Suprapubic skin (tissue), 4 donors: ENCODE results near the gene TTPAL. TPM values are rescaled to one million over a fixed set of nuclear protein-coding genes. Genes with fewer than 3 reads are reported as not detected.

Experiments
- DNase-seq, 2 donors: peaks; one replicate each; pipeline ENCODE4 v3.0.0-alpha.2; 2019; ENCODE audit warnings: low spot score in 2 of 2
- H3K27ac ChIP-seq: fragments of 200-600 bp; sonication (generic); one replicate; pipeline ENCODE4 v1.5.1; 2019
- H3K27me3 ChIP-seq: fragments of 200-600 bp; sonication (generic); one replicate; pipeline ENCODE4 v1.5.1; 2019
- H3K36me3 ChIP-seq: fragments of 200-600 bp; sonication (generic); one replicate; pipeline ENCODE4 v1.5.1; 2019
- H3K4me1 ChIP-seq: fragments of 200-600 bp; sonication (generic); one replicate; pipeline ENCODE4 v1.5.1; 2019
- H3K4me3 ChIP-seq: fragments of 200-600 bp; sonication (generic); one replicate; pipeline ENCODE4 v1.5.1; 2019; ENCODE audit warnings: mild to moderate bottlenecking
- H3K9me3 ChIP-seq: fragments of 200-600 bp; sonication (generic); one replicate; pipeline ENCODE4 v1.5.1; 2019
- EP300 ChIP-seq: sonication (generic); formaldehyde crosslinking; IDR thresholded peaks from one replicate; pipeline ENCODE4 v1.6.1; 2017; ENCODE audit warnings: antibody characterized with exemption
- POLR2A ChIP-seq, 2 donors: fragments of 450-650 bp; IDR thresholded peaks; one replicate each; pipeline ENCODE4 v1.6.1; 2017; ENCODE audit warnings: antibody characterized with exemption in 2 of 2, mild to moderate bottlenecking in 2 of 2, moderate library complexity in 2 of 2
- POLR2AphosphoS5 ChIP-seq, 3 donors: sonication (generic); formaldehyde crosslinking; IDR thresholded peaks; one replicate each; pipeline ENCODE4 v1.6.1; 2017; ENCODE audit warnings: antibody characterized with exemption in 3 of 3
- WGBS: methylation state at CpG from one replicate; pipeline ENCODE4 v1.1.5; 2018; 5-methylcytosine and 5-hydroxymethylcytosine counted together
- total RNA-seq, 4 donors: library from RNA; depleted of rRNA; stranded (reverse); fragments of >200 nt; gene quantifications; one replicate each; pipeline ENCODE4 v1.1.0, GENCODE V29; 2016
- TF ChIP-seq, protein P1 (sequence below), 2 donors: fragments of 200-600 bp in 1 of 2; fragments of 450-650 bp in 1 of 2; sonication (generic) in 1 of 2; IDR thresholded peaks; one replicate each; pipeline ENCODE4 v1.5.1; 2016 to 2019; ENCODE audit warnings: antibody characterized with exemption in 2 of 2, mild to moderate bottlenecking in 1 of 2, moderate library complexity in 1 of 2

TTPAL gene
- total RNA-seq, 4 donors from 2014 or later: 13.6 to 38.5 (median 29.4) TPM

- H3K9me3 ChIP-seq: no peaks in the 10 kb centered on the region
- no peak overlapping the region for H3K27ac ChIP-seq
- TF ChIP-seq, protein P1, sequence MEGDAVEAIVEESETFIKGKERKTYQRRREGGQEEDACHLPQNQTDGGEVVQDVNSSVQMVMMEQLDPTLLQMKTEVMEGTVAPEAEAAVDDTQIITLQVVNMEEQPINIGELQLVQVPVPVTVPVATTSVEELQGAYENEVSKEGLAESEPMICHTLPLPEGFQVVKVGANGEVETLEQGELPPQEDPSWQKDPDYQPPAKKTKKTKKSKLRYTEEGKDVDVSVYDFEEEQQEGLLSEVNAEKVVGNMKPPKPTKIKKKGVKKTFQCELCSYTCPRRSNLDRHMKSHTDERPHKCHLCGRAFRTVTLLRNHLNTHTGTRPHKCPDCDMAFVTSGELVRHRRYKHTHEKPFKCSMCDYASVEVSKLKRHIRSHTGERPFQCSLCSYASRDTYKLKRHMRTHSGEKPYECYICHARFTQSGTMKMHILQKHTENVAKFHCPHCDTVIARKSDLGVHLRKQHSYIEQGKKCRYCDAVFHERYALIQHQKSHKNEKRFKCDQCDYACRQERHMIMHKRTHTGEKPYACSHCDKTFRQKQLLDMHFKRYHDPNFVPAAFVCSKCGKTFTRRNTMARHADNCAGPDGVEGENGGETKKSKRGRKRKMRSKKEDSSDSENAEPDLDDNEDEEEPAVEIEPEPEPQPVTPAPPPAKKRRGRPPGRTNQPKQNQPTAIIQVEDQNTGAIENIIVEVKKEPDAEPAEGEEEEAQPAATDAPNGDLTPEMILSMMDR (IDR thresholded peaks at IDR 0.05): no peak
- TF ChIP-seq POLR2AphosphoS5 (IDR thresholded peaks at IDR 0.05) (no peak), EP300 (no peak)
- H3K36me3 ChIP-seq: no peaks in the 10 kb centered on the region
- no peaks in the 10 kb centered on the region for H3K27me3 ChIP-seq
- H3K4me3 ChIP-seq: no peak overlapping the region
- H3K4me1 ChIP-seq: no peaks in the 10 kb centered on the region
- 47% methylated on average over 6 of the region's 6 CpGs for WGBS
- no peak for DNase-seq
These were observed 18.7 kb upstream of the TTPAL start for GRCh38 chr20:44457016-44457415.

DNA sequence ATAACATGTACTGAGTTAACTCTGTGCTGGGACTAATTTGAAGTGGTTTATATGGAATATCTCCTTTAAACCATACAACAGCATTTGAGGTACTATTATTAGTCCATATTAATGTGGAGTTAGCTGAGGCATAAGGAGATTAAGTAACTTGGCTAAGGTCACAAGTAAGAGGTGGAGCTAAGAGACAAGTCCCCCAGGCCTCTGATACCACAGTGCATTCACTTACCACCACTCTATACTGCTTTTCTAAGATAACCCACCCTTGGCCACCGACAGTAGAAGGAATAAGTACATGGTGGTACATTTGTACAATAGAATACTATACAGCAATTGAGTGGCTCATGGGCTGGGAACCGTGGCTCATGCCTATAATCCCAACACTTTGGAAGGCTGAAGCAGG, 16.4 kb upstream of the TTPAL start:
- Histone ChIP-seq H3K4me1 (no peaks in the 10 kb centered on the region), H3K27me3 (no peaks in the 10 kb centered on the region), H3K36me3 (no peaks in the 10 kb centered on the region), H3K4me3 (no peak overlapping the region), H3K27ac (no peak overlapping the region), H3K9me3 (no peaks in the 10 kb centered on the region)
- WGBS: 95% methylated on average over 2 of the region's 2 CpGs
- TF ChIP-seq POLR2AphosphoS5 (IDR thresholded peaks at IDR 0.05) (no peak), EP300 (no peak), POLR2A (IDR thresholded peaks at IDR 0.05) (no peak)
- TF ChIP-seq, protein P1 (IDR thresholded peaks at IDR 0.05): no peak
- DNase-seq: no peak

DNA sequence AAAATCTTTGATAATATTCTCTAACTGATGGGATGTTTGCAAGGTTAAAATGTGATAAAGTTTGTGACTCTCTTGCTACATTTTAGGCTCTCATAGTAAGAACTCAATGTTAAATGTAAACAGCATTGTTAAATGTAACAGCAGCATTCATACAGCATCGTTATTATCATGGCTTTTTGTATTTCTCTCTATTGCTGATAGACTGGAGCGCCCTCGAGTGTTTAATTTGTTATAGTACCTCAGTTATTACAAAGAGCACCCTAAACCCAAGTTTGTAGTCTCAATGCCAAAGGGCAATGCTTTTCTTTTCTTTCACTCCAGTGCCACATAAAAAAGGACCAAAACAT, 14.9 kb upstream of the TTPAL start:
- no peak for DNase-seq
- peaks cover 4% of the 10 kb centered on the region for H3K4me1 ChIP-seq
- no peak overlapping the region for H3K27ac ChIP-seq
- H3K9me3 ChIP-seq: no peaks in the 10 kb centered on the region
- H3K36me3 ChIP-seq: no peaks in the 10 kb centered on the region
- no peaks in the 10 kb centered on the region for H3K27me3 ChIP-seq
- no peak for TF ChIP-seq POLR2AphosphoS5 (IDR thresholded peaks at IDR 0.05)
- TF ChIP-seq, protein P1 (IDR thresholded peaks at IDR 0.05): peak; percentile 6 to 29
- WGBS: 16% methylated on average over 3 of the region's 3 CpGs
- H3K4me3 ChIP-seq: no peak overlapping the region

GRCh38 chr20:44461142-44461802, 14.4 kb upstream of the TTPAL start:
- no peak overlapping the region for H3K4me3 ChIP-seq
- H3K27me3 ChIP-seq: no peaks in the 10 kb centered on the region
- WGBS: 74% methylated on average over 6 of the region's 6 CpGs
- H3K36me3 ChIP-seq: no peaks in the 10 kb centered on the region
- peak overlapping the region; percentile 10 for H3K27ac ChIP-seq
- peaks cover 4% of the 10 kb centered on the region for H3K4me1 ChIP-seq
- DNase-seq: no peak
- H3K9me3 ChIP-seq: no peaks in the 10 kb centered on the region
- TF ChIP-seq, protein P1 (IDR thresholded peaks at IDR 0.05): no peak
- TF ChIP-seq POLR2AphosphoS5 (IDR thresholded peaks at IDR 0.05) (no peak), POLR2A (IDR thresholded peaks at IDR 0.05) (no peak), EP300 (no peak)

DNA sequence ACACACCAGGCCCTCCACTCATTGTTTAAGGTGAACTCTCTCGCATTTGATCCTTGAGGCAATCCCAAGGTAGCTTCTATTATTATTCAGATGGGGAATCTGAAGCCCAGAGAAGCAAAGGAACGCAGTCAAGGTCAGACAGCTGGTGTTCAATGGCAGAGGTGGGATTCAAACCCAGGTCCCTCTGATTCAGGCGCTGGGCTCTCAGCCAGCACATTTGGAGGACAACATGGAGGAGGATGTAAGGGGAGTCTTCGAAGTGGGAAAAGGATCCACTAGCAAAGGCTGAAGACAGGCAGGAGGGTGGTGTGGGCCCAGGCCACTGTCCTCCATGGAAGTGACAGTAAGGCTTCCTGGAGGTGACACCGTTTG, 13.9 kb upstream of the TTPAL start:
- no peaks in the 10 kb centered on the region for H3K9me3 ChIP-seq

More for the DNA sequence above, 13.9 kb upstream of the TTPAL start:
- TF ChIP-seq POLR2A (IDR thresholded peaks at IDR 0.05) (no peak), POLR2AphosphoS5 (IDR thresholded peaks at IDR 0.05) (no peak), EP300 (no peak)
- TF ChIP-seq, protein P1 (IDR thresholded peaks at IDR 0.05): no peak
- no peak for DNase-seq
- WGBS: 75% methylated on average over 5 of the region's 5 CpGs
- Histone ChIP-seq H3K27ac (peak overlapping the region; percentile 10), H3K36me3 (no peaks in the 10 kb centered on the region), H3K4me3 (no peak overlapping the region), H3K4me1 (peaks cover 6% of the 10 kb centered on the region), H3K27me3 (no peaks in the 10 kb centered on the region)
